ENCODE results near the gene IGF2BP2. TPM values are rescaled to one million over a fixed set of nuclear protein-coding genes. Genes with fewer than 3 reads are reported as not detected.
A peak's percentile ranks its signal among the peaks of the same experiment; 100 is the strongest.
"Not testable (repeated sequence)": the region's sequence is repeated elsewhere in the genome, so short reads cannot be mapped to it uniquely, and the experiment has no call there.

The IGF2BP2 gene
- total and polyA plus RNA-seq, 8 donors: 4.0 to 303 (median 29.0) TPM

DNA sequence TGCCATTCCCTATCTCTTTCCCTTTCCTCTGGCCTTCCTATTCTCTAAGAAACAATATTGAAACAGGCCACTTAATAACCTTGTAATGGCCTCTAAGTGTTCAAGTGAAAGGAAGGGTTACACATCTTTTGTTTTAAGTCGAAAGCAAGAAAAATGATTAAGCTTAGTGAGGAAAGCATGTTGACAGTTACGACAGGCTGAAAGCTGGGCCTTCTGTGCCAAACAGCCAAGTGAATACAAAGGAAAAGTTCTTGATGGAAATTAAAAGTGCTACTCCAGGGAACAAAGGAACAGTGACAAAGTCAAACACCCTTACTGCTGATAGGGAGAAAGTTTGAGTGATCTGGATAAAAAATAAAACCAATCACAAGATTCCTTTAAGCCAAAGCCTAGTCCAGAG lies 184.5 kb downstream of the IGF2BP2 start:
- WGBS, 5 donors: 20 to 65% (median 41%) methylated on average over 2 of the region's 2 CpGs
- Histone ChIP-seq H3K9me3 (no peaks in the 10 kb centered on the region), H3K27ac (peak overlapping the region in 1 of 5 donors; percentile 31), H3K4me1 (no peaks in the 10 kb centered on the region), H3K27me3 (no peaks in the 10 kb centered on the region), H3K36me3 (peaks cover 0 to 15% (median 1%) of the 10 kb centered on the region in 4 donors), H3K4me3 (no peak overlapping the region)
- intact Hi-C loops (cut with DNase I; ENCODE audit: low total_unique reads): no loop called here
- TF ChIP-seq POLR2AphosphoS5 (IDR thresholded peaks at IDR 0.05): no peak
- TF ChIP-seq POLR2A (IDR thresholded peaks at IDR 0.05): no peak
- TF ChIP-seq, protein P1, sequence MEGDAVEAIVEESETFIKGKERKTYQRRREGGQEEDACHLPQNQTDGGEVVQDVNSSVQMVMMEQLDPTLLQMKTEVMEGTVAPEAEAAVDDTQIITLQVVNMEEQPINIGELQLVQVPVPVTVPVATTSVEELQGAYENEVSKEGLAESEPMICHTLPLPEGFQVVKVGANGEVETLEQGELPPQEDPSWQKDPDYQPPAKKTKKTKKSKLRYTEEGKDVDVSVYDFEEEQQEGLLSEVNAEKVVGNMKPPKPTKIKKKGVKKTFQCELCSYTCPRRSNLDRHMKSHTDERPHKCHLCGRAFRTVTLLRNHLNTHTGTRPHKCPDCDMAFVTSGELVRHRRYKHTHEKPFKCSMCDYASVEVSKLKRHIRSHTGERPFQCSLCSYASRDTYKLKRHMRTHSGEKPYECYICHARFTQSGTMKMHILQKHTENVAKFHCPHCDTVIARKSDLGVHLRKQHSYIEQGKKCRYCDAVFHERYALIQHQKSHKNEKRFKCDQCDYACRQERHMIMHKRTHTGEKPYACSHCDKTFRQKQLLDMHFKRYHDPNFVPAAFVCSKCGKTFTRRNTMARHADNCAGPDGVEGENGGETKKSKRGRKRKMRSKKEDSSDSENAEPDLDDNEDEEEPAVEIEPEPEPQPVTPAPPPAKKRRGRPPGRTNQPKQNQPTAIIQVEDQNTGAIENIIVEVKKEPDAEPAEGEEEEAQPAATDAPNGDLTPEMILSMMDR (IDR thresholded peaks at IDR 0.05): no peak
- no peak for TF ChIP-seq EP300 (IDR thresholded peaks at IDR 0.05)
- DNase-seq: no peak

DNA sequence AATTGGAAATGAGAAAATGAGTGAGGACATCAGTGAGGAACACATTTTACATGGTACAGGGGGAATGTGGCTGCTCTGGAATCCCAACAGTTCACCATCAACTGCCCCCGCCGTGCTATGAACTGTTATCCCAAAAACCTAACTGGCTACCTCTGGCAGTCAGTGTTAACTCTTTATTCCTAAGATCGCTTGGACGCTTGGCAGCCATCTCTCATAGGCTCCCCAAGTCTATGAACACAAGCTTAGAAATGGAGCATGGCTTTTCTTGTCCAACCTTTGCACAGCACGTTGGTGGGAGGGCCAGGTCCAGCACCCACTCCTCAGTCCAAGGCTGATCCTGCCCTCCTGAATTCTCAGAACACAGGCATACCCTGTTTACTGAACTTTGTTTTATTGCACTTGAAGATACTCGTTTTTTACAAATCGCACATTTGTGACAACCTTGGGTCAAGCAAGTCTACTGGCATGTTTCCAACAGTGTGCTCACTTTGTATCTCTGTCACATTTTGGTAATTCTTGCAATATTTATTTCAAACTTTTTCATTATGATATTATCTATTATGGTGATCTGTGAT lies 185.1 kb downstream of the IGF2BP2 start:
- DNase-seq: no peak
- TF ChIP-seq POLR2A (IDR thresholded peaks at IDR 0.05): no peak
- H3K27me3 ChIP-seq: no peaks in the 10 kb centered on the region
- no peaks in the 10 kb centered on the region for H3K4me1 ChIP-seq
- peak overlapping the region in 1 of 5 donors; percentile 31 for H3K27ac ChIP-seq
- H3K9me3 ChIP-seq: no peaks in the 10 kb centered on the region
- intact Hi-C loops (cut with DNase I; ENCODE audit: low total_unique reads): no loop called here
- no peak overlapping the region for H3K4me3 ChIP-seq
- peaks cover 0 to 9% (median 0%) of the 10 kb centered on the region in 4 donors for H3K36me3 ChIP-seq
- WGBS, 5 donors: 71 to 78% (median 76%) methylated on average over 7 of the region's 7 CpGs

DNA sequence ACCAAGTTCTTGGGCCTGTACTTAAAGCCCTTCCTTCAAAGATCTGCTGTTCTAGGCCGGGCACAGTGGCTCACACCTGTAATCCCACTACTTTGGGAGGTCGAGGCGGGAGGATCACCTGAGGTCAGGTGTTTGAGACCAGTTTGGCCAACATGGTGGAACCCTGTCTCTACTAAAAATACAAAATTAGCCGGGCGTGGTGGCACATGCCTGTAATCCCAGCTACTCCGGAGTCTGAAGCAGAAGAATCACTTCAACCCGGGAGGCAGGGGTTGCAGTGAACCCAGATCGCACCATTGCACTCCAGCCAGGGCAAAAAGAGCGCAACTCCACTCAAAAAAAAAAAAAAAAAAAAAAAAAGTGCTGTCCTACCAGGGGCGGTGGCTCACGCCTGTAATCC lies 186.2 kb downstream of the IGF2BP2 start:
- 91 to 96% (median 95%) methylated on average over 8 to 11 of the region's 11 CpGs for WGBS, 5 donors
- H3K4me1 ChIP-seq; H3K36me3 ChIP-seq; intact Hi-C loops (cut with DNase I; ENCODE audit: low total_unique reads); H3K4me3 ChIP-seq; DNase-seq; H3K27ac ChIP-seq; H3K27me3 ChIP-seq; H3K9me3 ChIP-seq: not testable (repeated sequence)

DNA sequence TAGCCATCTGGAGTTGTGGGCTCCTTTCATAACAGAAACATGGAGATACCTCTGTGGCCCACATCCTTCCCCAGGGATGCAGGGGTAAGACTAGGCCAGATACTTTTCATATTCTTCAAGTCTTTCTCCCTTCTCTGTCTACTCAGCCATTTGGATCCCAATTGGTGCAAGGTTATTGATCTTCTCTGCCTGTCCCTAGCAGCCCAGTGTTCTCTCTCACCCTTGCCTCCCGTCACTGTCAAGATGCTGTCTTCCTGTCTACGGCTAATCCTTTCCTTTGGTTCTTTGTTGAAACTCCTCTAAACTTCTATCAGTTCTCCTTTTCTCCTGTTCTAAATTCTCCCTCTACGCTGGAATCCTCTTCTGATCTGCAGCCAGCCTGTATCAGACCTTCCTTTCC lies 187.5 kb downstream of the IGF2BP2 start:
- TF ChIP-seq, protein P1 (IDR thresholded peaks at IDR 0.05): no peak
- TF ChIP-seq EP300 (IDR thresholded peaks at IDR 0.05) (no peak), POLR2A (IDR thresholded peaks at IDR 0.05) (no peak), POLR2AphosphoS5 (IDR thresholded peaks at IDR 0.05) (no peak)
- 72 to 88% (median 84%) methylated on average over 3 of the region's 3 CpGs for WGBS, 5 donors
- DNase-seq: no peak
- Histone ChIP-seq H3K4me3 (no peak overlapping the region), H3K36me3 (peaks cover 0 to 6% (median 2%) of the 10 kb centered on the region in 4 donors), H3K27me3 (no peaks in the 10 kb centered on the region), H3K4me1 (no peaks in the 10 kb centered on the region), H3K27ac (no peak overlapping the region), H3K9me3 (no peaks in the 10 kb centered on the region)
- intact Hi-C loops (cut with DNase I; ENCODE audit: low total_unique reads): no loop called here

DNA sequence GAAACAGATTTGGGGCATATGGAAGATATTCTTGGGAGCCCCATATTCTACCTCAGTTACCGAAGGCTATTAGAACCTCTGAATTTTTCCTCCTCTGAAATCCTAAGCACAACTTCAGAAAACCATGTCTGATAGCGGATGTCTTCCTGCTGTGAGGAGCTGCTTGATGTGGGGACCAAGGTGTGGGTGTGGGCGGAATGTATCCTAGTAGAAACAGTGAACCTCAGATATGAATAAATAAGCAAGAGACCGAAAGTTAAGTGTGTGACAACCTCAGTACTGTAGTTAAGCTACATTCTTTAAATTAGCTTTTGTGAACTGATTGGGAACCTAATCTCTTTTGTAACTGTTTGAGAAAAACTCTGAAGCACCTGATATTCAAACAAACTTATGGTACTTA lies 191.8 kb downstream of the IGF2BP2 start:
- no peaks in the 10 kb centered on the region for H3K9me3 ChIP-seq
- intact Hi-C loops (cut with DNase I; ENCODE audit: low total_unique reads): no loop called here
- no peak overlapping the region for H3K4me3 ChIP-seq
- H3K27ac ChIP-seq: no peak overlapping the region
- 65 to 82% (median 71%) methylated on average over 4 of the region's 4 CpGs for WGBS, 5 donors
- peaks cover 8 to 20% (median 12%) of the 10 kb centered on the region in 4 donors for H3K4me1 ChIP-seq
- TF ChIP-seq, protein P1 (IDR thresholded peaks at IDR 0.05): no peak
- TF ChIP-seq EP300 (IDR thresholded peaks at IDR 0.05): no peak
- TF ChIP-seq POLR2AphosphoS5 (IDR thresholded peaks at IDR 0.05): no peak
- no peak for TF ChIP-seq POLR2A (IDR thresholded peaks at IDR 0.05)
- H3K36me3 ChIP-seq: peaks cover 6 to 40% (median 36%) of the 10 kb centered on the region in 4 donors
- no peak for DNase-seq
- no peaks in the 10 kb centered on the region for H3K27me3 ChIP-seq
